H1 (cell line): ENCODE data around the gene AHRR. TPM values are rescaled to one million over a fixed set of nuclear protein-coding genes. Genes with fewer than 3 reads are reported as not detected.

ENCODE experiments used
- CTBP2 ChIP-seq: IDR thresholded peaks from 2 replicates; pipeline ENCODE4 v1.7.0; 2011; ENCODE audit warnings: borderline replicate concordance, mild to moderate bottlenecking, moderate library complexity, mixed read lengths, low read length; ENCODE audit not compliant: insufficient read depth, insufficient read length
- KDM1A ChIP-seq: fragments of 200-600, 300-600 bp; sonication (generic); IDR thresholded peaks from 2 replicates; pipeline ENCODE4 v1.7.1; 2016; ENCODE audit warnings: mild to moderate bottlenecking, low read length, borderline replicate concordance
- KDM5A ChIP-seq: fragments of 200-600 bp; IDR thresholded peaks from 2 replicates; pipeline ENCODE4 v1.7.1; 2012; ENCODE audit warnings: mild to moderate bottlenecking, low read length, inconsistent platforms, mixed read lengths
- POLR2AphosphoS5 ChIP-seq: IDR thresholded peaks from 2 replicates; pipeline ENCODE4 v1.6.1; 2011; ENCODE audit warnings: low read depth, low read length
- RAD21 ChIP-seq, 2 experiments: IDR thresholded peaks in 1 of 2; conservative IDR thresholded peaks in 1 of 2; 2 replicates each; pipeline ENCODE4 v1.6.1; 2011; ENCODE audit warnings: low read depth in 2 of 2, low read length in 2 of 2, improper control_type of control experiment in 1 of 2, inconsistent platforms in 1 of 2, mild to moderate bottlenecking in 1 of 2, moderate library complexity in 1 of 2
- SAP30 ChIP-seq: fragments of 300-600 bp; sonication (generic); IDR thresholded peaks from 2 replicates; pipeline ENCODE4 v1.7.1; 2012; ENCODE audit warnings: low read length, moderate library complexity, mild to moderate bottlenecking, inconsistent platforms; ENCODE audit not compliant: insufficient read depth, insufficient replicate concordance
- TEAD4 ChIP-seq: IDR thresholded peaks from 2 replicates; pipeline ENCODE4 v1.6.1; 2012; ENCODE audit warnings: low read depth, low read length, inconsistent platforms, mixed read lengths
- polyA plus RNA-seq, 7 experiments: library from polyadenylated mRNA; depleted of rRNA in 3 of 7; stranded (reverse) in 5 of 7; unstranded in 2 of 7; fragments of >200 nt in 5 of 7; fragments of 200-250 nt in 2 of 7; gene quantifications; 1 replicate in 5 of 7; 2 replicates in 1 of 7; 4 replicates in 1 of 7; pipeline versions ENCODE4 v1.2.1 to v1.2.3, GENCODE V29; 2011 to 2013; ENCODE audit warnings: missing spikeins in 2 of 7, mixed read lengths in 2 of 7
- total RNA-seq: library from RNA; stranded (reverse); fragmentation: NEBNext Ultra II Directional; extraction: Animal tissue kit (Norgen Biotek cat#: 25700); gene quantifications from 2 replicates; pipeline ENCODE4 v1.2.1, GENCODE V29; 2021

Gene AHRR
- total and polyA plus RNA-seq, 2 of the 8 experiments (the other 6 are each of a cell fraction or from before 2014, with no cell fraction given), result 0.41 to 0.80 TPM

DNA sequence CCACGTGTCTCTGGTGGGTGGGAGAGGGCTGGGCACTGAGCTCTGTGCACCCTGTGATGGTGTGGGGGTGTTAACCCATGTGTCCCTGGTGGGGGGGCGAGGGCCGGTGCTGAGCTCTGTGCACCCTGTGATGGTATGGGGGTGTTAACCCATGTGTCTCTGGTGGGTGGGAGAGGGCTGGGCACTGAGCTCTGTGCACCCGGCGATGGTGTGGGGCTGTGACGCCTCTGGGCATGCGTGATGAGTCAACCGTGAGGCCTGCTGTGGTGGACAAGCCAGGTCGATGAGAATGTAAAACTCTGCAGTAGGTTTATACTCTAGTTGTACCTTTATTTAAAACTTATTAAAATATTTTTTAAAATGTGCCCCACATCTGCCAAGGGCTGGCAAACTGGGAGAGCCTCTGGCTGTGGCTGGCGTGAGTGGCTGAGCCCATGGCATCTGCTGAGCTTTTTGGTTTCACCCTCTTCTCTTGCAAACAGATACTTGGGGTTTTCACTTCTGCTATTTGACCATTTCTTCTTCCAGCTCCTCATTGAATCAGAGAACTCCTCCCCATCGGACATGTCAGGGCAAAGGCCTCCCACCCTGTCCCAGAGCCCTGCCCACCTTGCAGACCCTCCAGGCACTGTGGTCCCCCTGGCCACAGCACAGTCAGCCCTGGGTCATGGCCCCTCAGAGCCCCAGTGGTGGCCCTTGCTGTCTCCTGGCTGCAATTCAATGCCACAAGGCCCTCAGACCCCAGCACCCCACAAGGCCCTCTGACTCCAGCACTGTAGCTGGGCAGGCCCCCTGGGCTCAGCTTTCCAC is 103.0 kb downstream of the AHRR start (continued):
- TF ChIP-seq RAD21 (IDR thresholded peaks at IDR 0.05 in 1 of 2, conservative IDR thresholded peaks at IDR 0.05 in 1 of 2; ENCODE audit: low read depth in 2 of 2, low read length in 2 of 2) (no peak), KDM5A (no peak), KDM1A (no peak), CTBP2 (no peak), SAP30 (no peak), POLR2AphosphoS5 (no peak), TEAD4 (no peak)
